ENCODE measurements around the gene GNB5. TPM values are rescaled to one million over a fixed set of nuclear protein-coding genes. Genes with fewer than 3 reads are reported as not detected.

The GNB5 gene
- total RNA-seq, 1 donor from 2014 or later, result 64.2 TPM

DNA sequence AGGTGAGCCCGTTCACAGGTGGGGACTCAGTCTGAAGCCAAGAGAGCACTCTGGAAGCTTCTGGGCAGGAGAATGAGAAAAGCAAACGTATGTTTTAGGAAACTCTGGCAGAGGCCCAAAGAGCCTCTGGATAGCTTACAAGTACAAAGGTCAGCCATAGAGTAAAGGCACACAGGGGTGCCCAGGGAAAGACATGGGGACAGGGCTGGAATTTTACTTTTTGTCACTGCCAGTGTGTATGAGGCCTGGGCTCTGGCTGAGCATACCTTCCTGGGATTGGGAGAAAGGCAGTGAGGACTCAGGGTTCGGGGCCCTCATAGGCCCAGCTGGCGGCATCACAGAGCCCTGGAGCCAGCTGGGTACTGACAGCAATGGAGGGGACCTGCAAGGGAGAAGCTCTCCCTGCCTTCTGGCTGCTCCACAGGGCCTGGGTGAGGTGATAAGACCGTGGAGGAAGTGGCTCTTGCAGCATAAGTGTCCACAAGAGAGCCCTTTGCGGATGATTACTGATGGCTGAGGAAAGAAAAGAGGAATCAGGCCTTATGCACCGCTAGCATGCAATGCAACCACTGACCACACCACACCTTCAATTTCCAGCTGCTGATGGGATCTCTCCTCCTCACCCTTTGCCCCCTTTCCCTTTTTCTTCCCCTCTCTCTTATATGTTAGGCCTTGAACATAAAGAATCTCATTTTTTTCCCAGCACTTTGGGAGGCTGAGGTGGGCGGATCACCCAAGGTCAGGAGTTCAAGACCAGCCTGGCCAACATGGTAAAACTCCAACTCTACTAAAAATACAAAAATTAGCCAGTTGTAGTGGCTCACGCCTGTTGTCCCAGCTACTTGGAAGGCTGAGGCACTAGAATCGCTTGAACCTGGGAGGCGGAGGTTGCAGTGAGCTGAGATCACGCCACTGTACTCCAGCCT, 53.5 kb downstream of the GNB5 start:
- H3K9me3 Mint-ChIP-seq, result no peaks in the 10 kb centered on the region
- DNase-seq (no peak), ATAC-seq (ENCODE audit: low read depth) (no peak)
- peaks cover 23% of the 10 kb centered on the region for H3K4me1 Mint-ChIP-seq
- CTCF ChIA-PET, result interaction anchor here (0.6 kb wide), 1 partner anchor 76 kb away, joined by 3 read pairs; no protein-coding TSS in a partner anchor
- no peaks in the 10 kb centered on the region for H3K27me3 Mint-ChIP-seq
- POLR2A ChIA-PET, result interaction anchor here (0.6 kb wide), 1 partner anchor 9 kb away, joined by 3 read pairs; no protein-coding TSS in a partner anchor
- no peak overlapping the region for H3K27ac Mint-ChIP-seq
- peaks cover 79% of the 10 kb centered on the region for H3K36me3 Mint-ChIP-seq (ENCODE audit: low read depth)
- H3K4me3 Mint-ChIP-seq, result no peak overlapping the region
- TF ChIP-seq, protein P1, sequence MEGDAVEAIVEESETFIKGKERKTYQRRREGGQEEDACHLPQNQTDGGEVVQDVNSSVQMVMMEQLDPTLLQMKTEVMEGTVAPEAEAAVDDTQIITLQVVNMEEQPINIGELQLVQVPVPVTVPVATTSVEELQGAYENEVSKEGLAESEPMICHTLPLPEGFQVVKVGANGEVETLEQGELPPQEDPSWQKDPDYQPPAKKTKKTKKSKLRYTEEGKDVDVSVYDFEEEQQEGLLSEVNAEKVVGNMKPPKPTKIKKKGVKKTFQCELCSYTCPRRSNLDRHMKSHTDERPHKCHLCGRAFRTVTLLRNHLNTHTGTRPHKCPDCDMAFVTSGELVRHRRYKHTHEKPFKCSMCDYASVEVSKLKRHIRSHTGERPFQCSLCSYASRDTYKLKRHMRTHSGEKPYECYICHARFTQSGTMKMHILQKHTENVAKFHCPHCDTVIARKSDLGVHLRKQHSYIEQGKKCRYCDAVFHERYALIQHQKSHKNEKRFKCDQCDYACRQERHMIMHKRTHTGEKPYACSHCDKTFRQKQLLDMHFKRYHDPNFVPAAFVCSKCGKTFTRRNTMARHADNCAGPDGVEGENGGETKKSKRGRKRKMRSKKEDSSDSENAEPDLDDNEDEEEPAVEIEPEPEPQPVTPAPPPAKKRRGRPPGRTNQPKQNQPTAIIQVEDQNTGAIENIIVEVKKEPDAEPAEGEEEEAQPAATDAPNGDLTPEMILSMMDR (IDR thresholded peaks at IDR 0.05), result no peak
- intact Hi-C loops (cut with micrococcal nuclease), result loop anchor here (5.0 kb wide), 1 partner anchor 35 kb away; no protein-coding TSS in a partner anchor

DNA sequence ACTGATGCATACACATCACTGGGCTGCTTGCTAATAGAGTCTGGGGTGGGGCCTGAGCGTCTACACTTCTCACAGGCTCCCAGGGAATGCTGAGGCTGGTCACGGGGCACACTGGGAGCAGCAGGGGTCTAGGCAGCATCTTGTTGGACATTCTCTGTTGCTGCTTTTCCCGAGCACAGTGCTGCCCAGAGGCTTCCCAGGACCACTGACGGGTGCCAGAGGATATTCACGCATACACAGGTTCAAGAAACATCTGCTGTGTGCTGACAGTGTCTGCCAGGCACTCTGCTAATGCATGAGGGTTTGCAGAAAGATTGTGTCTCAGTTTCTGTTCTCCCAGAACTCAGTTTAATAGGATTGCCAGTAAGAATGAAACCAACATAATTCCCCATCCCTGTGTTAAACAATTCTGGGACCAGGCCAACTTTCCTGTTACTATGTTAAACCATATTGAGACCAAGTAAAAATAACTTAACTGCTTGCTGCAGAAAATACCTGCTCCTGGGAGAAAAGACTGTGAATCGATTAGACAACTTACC, 54.7 kb downstream of the GNB5 start:
- DNase-seq, result no peak
- no peak for ATAC-seq (ENCODE audit: low read depth)
- intact Hi-C loops (cut with micrococcal nuclease), result loop anchor here (5.0 kb wide), 1 partner anchor 34 kb away; no protein-coding TSS in a partner anchor
- POLR2A ChIA-PET, result no interaction called here
- CTCF ChIA-PET, result no interaction called here
- Mint-ChIP-seq H3K27ac (no peak overlapping the region), H3K4me1 (peaks cover 23% of the 10 kb centered on the region), H3K27me3 (no peaks in the 10 kb centered on the region), H3K36me3 (ENCODE audit: low read depth) (peaks cover 79% of the 10 kb centered on the region), H3K4me3 (no peak overlapping the region), H3K9me3 (no peaks in the 10 kb centered on the region)
- TF ChIP-seq, protein P1 (IDR thresholded peaks at IDR 0.05), result no peak

DNA sequence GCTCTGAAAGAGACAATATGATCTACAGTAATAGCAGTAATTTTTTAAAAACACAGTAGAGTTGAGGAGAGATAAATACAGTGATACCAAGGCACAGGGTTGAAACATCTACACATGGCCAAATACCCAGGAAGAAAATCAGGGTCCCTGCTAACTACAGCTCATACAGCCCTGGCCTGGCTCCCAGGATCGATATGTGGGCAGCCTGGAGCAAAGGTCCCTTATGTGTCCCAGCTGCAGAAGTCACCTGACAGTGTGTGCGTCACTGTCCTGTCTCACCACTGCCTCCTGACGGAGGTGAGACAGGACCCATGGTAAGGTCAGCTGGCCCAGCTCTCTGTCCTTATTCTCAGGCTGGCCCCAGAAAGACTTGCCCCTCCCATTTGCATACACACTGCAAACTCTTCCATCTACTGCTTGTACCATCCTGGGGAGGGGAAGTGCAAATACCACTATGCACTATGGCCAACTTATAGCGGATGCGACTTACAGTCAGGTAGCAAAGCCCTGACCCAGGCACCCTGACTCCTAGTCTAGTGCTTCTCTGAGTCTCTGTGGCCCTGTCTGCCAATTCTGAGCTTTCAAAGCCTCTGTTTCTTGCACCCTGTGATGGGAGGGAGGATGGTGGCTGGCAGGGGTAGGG, 56.6 kb downstream of the GNB5 start:
- TF ChIP-seq, protein P1 (IDR thresholded peaks at IDR 0.05), result no peak
- H3K36me3 Mint-ChIP-seq (ENCODE audit: low read depth), result peaks cover 75% of the 10 kb centered on the region
- ATAC-seq (ENCODE audit: low read depth), result no peak
- no peak for DNase-seq
- H3K4me3 Mint-ChIP-seq, result no peak overlapping the region
- CTCF ChIA-PET, result interaction anchor here (1.8 kb wide), 1 partner anchor 93 kb away, joined by 4 read pairs; no protein-coding TSS in a partner anchor
- H3K27me3 Mint-ChIP-seq, result no peaks in the 10 kb centered on the region
- H3K9me3 Mint-ChIP-seq, result no peaks in the 10 kb centered on the region
- POLR2A ChIA-PET, result no interaction called here
- no peak overlapping the region for H3K27ac Mint-ChIP-seq
- peaks cover 19% of the 10 kb centered on the region for H3K4me1 Mint-ChIP-seq
- intact Hi-C loops (cut with micrococcal nuclease), result loop anchor here (5.0 kb wide), 1 partner anchor 32 kb away; no protein-coding TSS in a partner anchor

DNA sequence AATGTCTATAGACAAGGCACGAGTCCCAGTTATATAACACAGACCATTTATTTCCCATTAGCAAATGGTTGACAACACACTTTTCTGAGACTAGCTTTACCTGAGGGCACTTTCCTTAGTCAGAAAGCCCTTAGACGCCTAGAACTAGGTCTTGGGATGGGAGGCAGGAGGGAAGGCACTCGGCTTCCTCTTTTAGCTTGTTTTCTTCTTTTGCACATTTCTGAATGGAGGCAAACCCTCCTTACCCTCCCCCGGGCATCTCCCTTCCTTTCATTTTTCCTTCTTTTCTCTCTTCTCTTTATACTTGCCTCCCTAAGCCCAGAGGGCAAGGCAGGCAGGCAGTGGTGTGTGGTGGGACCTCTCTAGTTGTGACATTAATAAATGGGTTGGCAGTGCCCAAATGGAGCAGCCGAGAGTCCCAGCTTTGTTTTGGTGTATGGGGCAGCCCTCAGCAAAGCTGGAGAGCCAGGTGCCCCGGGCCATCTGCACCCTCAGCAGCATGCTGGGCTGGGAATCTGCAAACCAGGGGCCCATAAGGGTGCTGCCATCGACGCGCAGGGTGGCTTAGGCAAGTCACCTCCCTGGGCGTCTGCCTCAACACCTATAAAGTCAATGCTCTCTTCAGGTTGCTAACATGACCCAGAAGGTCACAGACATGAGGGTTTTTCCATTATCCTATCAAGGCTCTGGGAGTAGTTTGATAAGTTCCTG, 57.5 kb downstream of the GNB5 start:
- Mint-ChIP-seq H3K36me3 (ENCODE audit: low read depth) (peaks cover 76% of the 10 kb centered on the region), H3K4me1 (peaks cover 19% of the 10 kb centered on the region), H3K27me3 (no peaks in the 10 kb centered on the region), H3K4me3 (no peak overlapping the region), H3K27ac (no peak overlapping the region), H3K9me3 (no peaks in the 10 kb centered on the region)
- intact Hi-C loops (cut with micrococcal nuclease), result no loop called here
- ATAC-seq (ENCODE audit: low read depth) (no peak), DNase-seq (no peak)
- TF ChIP-seq, protein P1 (IDR thresholded peaks at IDR 0.05), result no peak
- CTCF ChIA-PET, result interaction anchor here (1.2 to 1.8 kb wide), 2 partner anchors 75 to 94 kb away, joined by 3 to 4 read pairs; no protein-coding TSS in a partner anchor
- POLR2A ChIA-PET, result no interaction called here
